Epithelial cell of prostate (primary cell): ENCODE data around the gene CRYGB.
A peak's percentile ranks its signal among the peaks of the same experiment; 100 is the strongest.

ENCODE experiments used
- DNase-seq: peaks from one replicate; pipeline ENCODE4 v3.0.0-alpha.2; 2011; ENCODE audit warnings: low read depth, low spot score
- H3K27ac ChIP-seq: fragments of 450-650 bp; 2 replicates; pipeline ENCODE4 v1.5.1; 2017; ENCODE audit warnings: mild to moderate bottlenecking

Gene CRYGB, protein sequence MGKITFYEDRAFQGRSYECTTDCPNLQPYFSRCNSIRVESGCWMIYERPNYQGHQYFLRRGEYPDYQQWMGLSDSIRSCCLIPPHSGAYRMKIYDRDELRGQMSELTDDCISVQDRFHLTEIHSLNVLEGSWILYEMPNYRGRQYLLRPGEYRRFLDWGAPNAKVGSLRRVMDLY

DNA sequence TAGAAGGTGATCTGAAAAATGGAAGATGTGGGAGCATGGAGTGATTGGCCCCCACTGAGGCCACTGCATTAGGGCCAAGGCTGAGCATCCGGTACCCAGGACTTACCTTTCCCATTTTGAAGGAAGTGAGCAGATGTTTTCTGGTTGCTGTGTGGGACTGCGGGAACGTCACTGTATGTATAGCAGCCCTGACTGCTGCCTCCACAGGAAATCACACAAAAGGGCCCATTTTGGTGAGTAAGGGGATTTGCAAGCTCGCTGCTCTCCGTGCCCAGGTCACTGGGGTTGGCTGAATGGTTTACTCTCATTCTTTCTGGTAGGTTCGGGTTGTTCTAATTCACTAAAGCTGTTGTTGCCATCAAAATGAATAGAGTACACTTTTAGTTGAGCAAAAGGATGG is at the start of gene CRYGB:
Gene CRYGB (minus strand): TSS at position 153 of the 400 bp plus-strand sequence. CDS start 38 bp downstream, at position 115.
- H3K27ac ChIP-seq, result no peak within 1 kb of the TSS

DNA sequence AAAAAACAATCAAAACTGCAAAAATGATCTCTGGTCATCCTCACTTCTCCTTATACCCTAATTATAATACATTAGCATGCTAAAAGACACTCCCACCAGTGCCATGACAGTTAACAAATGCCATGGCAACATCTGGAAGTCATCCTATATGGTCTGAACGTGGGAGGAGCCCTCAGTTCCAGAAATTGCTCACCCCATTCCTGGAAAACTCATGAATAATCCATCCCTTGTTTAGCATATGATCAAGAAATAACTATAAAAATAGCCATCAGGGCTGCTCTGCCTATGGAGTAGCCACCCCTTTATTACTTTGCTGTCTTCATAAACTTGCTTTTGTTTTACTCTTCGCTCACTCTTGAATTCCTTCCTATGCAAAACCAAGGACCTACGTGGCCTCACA is 49.6 kb upstream of the CRYGB start:
- H3K27ac ChIP-seq, result no peak overlapping the region
- DNase-seq, result no peak

More for the DNA sequence above, at the start of gene CRYGB:
- no peak for DNase-seq

DNA sequence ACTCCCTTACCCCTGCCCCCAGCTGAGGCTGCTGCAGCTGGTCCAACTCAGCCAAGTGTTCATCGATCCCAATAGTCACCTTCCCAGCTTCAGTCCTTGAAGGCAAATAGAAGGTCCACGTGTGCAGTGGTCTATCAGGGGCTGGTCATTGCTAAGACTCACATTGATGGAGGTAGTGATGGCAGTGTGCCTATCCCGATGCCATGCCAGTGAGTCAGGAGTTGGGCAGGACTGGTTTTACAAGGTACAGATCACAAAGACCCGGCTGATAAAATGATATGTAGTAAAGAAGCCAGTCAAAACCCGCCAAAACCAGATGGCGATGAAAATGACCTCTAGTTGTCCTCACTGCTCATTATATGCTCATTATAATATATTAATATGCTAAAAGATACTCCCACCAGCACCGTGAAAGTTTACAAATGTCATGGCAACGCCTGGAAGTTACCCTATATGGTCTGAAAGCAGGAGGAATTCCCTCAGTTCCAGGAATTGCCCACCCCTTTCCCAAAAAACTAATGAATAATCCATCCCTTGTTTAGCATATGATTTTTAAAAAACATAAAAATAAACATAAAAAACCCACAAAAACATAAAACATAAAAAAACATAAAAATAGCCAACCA is 46.8 kb upstream of the CRYGB start:
- no peak overlapping the region for H3K27ac ChIP-seq
- DNase-seq, result peak; percentile 39

DNA sequence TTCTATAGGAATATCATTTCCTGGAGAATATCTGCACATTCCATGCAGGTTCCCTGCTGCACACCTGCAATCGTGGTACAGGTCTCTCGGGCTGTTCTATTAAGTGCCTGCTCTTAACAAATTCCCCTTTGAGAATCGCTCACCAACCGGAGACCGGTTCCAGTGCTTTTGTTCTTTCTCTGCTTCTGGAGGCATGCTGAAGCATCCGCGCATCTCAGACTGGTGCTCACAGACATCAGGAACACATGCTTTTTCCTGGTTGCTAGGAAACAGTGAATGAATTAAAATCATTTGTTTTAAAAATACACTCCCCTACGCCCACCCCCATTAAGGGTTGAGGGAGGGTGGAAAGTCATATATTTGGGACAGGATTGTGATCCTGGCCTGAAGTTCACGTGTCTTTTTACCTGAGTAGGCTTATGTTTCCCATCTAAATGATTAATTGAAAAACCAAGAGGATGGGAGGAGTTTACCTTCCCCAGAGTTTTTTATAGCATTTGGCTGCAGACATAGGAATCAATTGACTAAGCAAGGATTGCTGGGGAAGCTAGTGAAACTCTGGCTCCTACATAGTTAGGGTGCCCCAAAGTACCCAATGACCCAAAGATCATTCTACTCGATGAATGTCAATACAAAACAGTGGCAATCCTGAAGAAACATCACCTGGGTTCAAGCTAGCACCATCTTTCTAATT is 44.0 kb upstream of the CRYGB start, which contains the start of gene C2orf80:
Gene C2orf80 (minus strand): TSS at position 221 of the 694 bp plus-strand sequence. CDS start 3,044 bp downstream, outside the sequence.
- H3K27ac ChIP-seq, result no peak within 1 kb of the TSS
- no peak for DNase-seq

DNA sequence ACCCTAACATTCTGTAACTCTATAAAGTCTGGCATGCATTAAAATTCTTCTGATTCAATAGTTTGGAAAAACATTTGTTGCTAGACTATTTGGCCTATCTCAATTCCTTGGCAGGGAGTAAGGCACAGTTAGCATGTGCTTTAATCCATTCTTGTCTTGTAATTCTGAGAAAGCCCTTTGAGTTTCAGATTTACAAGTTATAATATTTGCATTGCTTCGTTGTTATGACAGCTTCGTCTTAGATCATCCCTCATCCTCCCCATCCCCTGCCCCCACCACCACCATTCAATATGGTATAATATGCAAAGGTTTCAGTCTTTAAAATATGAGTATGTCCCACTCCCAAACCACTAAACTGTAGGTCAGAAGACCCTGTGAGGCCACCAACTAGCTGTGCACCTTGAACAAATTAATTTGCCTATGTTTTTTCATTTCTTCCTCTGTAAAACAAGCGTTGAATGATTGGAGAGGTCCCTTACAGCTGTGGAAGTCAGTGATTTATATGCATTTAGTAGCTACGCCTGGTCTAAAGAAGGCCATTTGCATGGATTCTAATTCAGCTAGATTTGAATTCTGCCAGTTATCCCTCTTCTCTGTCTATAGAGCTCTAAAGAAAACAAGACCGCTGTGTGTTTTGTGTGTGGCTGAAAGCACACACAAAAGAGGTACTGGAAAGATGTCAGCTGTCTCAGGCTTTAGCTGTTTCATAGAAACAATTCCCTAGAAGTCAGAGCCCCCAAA is 43.3 kb upstream of the CRYGB start:
- no peak overlapping the region for H3K27ac ChIP-seq
- DNase-seq, result no peak

DNA sequence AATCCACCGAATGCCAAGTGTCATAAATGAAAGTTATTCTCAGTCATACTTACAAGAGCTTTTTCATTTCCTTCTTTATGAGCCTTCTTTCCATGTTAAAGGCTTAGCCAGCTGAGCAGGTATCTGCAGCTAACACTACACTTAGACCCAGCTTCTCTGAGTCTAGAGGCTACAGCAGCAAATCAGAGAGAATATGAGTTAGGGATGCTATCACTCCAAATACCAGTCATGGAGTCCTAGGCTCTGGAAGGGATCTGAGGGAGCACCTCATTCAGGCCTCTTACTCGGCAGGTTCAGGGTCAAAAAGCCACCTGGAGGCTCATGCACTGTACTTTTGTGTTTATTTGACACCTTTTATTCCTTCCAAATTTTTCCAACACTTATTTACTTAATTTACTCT is 40.9 kb upstream of the CRYGB start:
- no peak for DNase-seq
- no peak overlapping the region for H3K27ac ChIP-seq

DNA sequence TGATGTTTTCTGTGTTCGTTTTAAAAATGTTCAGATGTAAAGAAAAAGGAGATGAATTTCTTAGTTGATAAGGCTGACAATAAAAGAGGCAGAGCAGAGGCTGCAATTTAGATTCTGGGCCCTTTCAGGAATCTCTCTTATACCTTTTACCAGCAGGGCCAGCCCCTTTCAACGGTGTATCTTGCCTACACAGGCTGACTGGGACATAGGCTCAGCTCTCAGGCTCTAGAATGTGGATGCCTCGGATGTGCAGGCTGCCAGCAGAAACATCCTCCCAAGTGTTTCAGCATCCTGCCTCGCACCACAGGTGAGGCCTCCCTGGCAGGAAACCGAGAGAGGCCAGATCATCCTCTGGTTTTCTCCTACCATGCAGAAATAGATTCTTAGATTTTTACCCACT is 40.5 kb upstream of the CRYGB start:
- DNase-seq, result no peak

DNA sequence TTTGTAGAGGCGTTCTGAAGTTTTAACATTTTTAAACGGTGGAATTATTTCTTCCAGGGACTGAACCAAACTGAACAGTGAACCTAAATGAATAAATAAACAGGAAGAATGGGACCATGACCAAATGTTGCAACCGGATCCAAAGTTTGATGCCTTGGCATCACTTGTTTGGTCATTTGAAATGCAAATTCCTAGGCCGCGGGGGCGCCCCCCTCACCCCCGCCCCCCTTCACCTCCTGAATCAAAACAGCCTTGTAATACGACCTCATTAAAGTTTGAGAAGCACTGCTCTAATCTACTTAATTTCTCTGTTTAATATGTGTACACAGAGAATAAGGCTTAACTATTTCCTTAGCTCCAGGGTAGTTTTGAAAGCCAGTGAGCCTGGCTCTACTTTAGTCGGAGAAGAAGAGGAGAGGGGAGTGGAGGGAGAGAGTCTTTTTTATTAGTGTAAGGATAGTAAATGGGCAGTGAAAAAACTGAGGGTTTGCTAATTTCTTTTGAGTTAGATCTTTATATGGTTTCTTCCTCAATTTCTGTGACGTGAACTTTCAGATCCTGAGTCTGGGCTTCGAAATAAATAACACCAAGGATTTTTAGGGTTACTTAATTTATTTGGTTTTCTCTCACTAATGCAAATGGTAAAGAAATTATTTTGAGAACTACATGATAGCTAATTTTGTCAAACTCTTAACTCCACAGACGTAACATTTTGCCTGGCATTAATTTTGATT is 38.2 kb upstream of the CRYGB start:
- H3K27ac ChIP-seq, result no peak overlapping the region
- no peak for DNase-seq

More for the DNA sequence above, 40.5 kb upstream of the CRYGB start:
- H3K27ac ChIP-seq, result no peak overlapping the region

DNA sequence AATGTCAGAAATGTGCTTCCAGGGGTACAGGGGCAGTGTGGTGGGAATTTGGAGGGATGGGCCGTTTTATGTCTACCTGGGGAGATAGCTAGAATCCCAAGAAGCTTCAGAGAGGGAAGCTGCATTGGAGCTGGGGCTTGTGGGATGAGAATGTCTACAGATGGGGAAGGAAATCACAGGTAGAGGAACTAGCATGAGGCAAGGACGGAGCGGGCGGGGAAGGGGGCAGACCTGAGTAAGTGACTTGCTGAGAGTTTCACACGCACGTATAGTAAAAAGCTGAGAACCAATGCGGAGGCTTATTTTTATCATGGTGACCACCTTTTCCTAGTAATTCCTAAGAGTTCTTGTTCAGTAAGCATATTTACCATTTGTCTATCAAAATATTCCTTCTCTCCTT is 37.6 kb upstream of the CRYGB start:
- no peak for DNase-seq
- H3K27ac ChIP-seq, result no peak overlapping the region

DNA sequence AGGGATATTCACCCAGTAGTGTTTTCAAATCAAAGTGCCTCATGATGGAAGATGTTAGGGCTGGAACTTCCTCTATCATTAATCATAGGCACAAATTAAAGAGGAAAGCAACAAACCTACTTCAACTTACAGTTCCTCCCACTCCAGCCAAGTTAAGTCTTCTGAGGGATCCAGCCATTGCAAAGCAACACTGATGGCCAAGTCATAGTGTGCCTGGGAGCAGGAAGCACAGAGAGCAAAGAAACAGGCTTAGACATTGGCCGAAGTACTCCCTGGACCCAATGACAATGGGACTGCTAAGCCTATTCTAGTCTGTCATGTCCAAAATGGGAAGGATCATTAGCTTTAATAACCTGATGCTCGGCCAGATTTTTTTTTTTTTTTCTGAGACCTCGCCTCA is 36.9 kb upstream of the CRYGB start:
- no peak for DNase-seq

DNA sequence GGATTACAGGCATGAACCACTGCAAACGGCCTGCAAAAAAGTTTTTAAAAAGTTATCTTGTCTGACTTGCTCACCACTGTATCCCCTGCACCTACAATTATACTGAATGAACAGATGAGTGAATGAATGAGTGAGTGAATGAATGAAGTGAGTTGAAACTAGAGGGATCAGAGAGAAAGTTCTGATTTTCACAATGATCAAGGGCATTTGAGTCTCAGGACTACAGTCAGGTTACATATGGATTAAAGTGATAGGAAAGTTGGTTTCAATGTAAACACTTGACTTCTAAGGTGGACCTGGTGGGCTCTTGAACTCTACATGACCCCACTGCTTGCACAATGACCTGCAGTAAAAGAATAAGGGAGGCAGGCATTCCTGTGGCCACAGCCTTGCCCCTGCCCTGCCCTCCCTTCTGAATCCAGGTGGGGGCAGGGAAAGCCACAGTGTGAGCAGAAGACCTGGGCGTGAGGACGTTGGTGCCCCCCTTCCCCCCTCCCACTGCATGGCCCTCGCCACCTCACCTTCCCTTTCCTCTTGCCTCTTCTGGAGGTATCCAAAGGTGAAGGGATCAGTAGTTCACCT is 33.2 kb upstream of the CRYGB start:
- no peak overlapping the region for H3K27ac ChIP-seq
- DNase-seq, result no peak

More for the DNA sequence above, 36.9 kb upstream of the CRYGB start:
- no peak overlapping the region for H3K27ac ChIP-seq

DNA sequence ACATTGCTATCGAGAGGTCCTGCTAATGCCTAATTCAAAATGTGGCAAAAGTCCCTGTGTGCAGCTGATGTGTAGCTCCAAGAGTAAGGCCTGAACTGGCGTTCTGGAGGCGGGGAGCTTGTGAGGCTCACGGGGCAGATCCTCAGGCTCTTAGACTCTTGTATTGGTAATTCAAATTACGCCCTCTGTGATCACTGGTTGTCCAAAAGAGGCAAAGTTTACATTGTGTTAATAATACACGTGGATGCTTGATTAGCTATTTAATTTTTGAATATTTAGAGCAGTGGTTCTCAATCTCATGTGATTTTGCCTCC is 29.8 kb upstream of the CRYGB start:
- no peak overlapping the region for H3K27ac ChIP-seq
- DNase-seq, result no peak

DNA sequence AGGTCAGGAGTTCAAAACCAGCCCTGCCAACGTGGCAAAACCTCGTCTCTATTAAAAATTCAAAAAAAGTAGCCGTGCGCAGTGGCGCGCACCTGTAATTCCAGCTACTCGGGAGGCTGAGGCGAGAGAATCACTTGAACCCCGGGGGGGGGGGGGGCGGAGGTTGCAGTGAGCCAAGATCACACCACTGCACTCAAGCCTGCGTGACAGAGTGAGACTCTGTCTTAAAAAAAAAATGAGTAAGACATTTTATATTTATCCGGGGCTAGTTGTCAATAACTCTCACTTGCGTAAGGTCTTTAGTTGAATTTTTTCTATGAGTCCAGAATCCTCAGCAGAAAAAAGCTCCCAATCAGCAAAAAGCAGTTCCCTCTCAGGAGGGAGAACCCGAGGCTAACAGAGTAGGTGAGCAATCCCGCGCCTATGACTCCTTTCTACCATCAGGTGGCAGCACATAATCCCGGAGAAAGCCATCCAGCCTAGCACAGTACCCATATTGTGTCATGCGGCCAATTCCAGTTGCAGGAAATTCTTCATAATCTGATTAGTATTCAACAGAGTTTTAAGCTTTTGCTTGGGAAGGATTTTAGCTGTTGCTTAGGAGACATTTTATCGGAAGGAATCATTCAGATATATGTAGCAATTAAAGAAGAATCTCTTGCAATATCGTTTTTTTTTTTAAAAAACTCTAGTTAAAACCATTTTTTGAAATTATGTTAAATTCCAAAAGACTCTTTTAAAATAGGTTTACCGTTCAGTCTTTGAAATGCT is 29.3 kb upstream of the CRYGB start:
- peak; percentile 8 for DNase-seq
- H3K27ac ChIP-seq, result no peak overlapping the region

DNA sequence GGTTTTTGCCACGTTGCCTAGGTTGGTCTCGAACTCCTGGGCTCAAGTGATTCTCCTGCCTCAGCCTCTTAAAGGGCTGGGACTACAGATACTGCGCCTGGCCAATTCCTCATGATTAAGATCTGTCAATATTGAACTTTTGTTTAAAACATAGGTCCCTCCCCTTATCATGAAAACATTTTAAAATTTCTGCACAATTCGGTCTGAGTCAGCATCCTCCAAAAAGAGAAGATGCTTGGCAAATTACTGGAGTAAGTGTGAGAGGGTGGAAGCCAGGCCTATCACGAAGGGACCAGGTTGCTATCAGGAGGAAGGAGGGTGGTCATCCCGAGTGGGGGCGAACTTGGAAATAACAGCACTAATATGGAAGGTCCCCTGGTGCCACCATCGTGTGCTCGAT is 28.2 kb upstream of the CRYGB start:
- no peak for DNase-seq

DNA sequence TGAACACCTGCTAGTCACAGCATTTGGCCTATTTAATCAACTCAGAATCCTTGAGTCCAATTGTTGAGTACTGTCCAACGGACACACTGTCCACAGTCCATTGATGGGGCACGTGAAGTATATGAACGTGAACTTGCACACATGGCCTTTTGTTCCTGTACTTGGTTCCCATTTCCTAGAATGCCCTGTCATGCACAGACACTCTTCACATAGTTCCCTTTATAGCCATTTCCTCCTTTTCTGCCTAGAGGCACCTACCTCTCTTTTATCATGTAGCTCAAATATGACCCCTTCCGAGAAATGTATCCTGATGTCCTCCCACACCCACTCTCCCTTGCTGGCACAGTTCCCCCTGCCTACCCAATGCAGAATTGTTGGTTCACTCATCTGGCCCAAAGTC is 26.2 kb upstream of the CRYGB start:
- no peak for DNase-seq
- no peak overlapping the region for H3K27ac ChIP-seq

More for the DNA sequence above, 28.2 kb upstream of the CRYGB start:
- H3K27ac ChIP-seq, result no peak overlapping the region

DNA sequence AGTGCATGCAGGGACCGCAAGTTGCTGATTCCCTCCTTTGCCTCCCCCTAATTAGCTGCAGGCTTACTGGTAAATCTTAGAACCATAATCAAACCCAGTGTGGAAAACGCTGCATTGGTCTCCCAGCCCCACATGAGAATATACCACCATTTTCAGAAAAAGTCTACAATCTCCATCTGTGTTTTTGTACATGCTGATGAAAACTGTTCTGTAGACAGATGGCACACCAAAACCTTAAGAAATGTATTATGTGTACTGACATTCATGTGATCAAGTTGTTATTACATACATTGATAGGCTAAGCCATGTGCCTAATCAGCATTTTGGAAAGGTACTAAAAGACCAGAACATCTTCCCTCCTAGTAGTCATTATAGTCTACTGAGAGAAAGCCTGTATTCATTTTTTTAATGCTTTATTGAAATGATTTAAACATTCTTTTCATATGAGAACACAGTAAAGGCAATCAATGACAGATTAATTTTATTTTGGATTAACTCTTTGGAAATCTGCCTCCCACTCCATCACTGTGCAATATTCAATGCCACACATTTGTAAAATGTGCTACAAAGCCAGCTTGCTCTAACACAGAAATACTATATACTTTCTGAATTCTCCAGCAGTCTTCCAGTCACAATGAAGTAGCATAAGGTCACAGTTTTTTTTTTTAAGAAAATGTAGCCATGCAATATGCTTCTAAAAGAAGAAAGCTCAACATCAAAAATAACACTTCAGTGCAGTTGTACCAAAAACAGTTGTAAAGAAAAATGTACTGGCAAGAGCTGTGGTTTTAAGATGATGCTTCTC is 19.2 kb upstream of the CRYGB start:
- DNase-seq, result no peak
- H3K27ac ChIP-seq, result no peak overlapping the region

DNA sequence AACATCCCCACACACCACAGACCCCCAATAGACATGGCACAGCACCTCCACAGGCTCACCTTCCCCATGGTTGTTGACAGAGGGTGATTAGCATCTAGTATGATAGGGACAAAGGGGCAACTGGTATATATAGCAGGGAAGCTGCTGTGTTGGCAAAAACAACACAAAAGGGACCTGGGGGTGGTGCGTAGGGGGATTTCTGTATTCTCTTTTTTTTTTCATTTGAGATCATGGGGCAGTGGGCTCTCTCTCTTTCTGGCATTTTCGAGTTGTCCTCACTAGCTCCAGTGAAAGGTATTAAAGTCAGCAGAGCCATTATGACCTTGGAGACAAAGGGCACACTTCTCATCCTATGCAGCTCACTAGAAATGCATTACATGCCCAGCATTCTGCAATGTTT is 17.5 kb upstream of the CRYGB start, which contains the start of gene CRYGA:
Gene CRYGA (minus strand): TSS at position 101 of the 400 bp plus-strand sequence. CDS start 33 bp downstream, at position 68.
- no peak for DNase-seq

DNA sequence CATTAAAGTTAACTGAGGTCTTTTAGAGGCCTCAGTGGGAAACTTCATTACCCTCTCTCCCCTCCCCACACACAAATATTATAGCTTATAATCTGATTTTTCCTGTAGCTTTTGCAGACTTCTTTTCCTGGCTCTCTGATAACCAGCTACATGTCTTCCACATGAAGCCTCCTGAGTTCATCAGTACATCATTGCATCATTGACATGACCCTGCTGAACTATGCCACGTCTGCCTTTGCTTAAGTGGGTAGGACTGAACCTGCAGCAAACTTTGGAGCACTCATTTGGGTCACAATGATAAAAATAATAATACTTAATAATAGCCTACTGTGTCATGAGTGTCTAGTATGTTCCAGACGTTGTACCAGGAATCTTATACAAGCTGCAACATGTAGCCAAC is 10.5 kb upstream of the CRYGB start:
- no peak for DNase-seq
- no peak overlapping the region for H3K27ac ChIP-seq

More for the DNA sequence above, 17.5 kb upstream of the CRYGB start, which contains the start of gene CRYGA:
- H3K27ac ChIP-seq, result no peak within 1 kb of the TSS
